MM.1S (cell line): ENCODE measurements around the gene NBEAL2.
"Not testable (repeated sequence)": the region's sequence is repeated elsewhere in the genome, so short reads cannot be mapped to it uniquely, and the experiment has no call there.

ENCODE experiments used
- EZH2 ChIP-seq: fragments of 300-600 bp; sonication (generic); optimal IDR thresholded peaks from 2 replicates; pipeline ENCODE3; 2017; ENCODE audit warnings: low read depth, mild to moderate bottlenecking, antibody characterized with exemption, low read length, mixed read lengths
- EZH2phosphoT487 ChIP-seq: fragments of 300-600 bp; sonication (generic); IDR thresholded peaks from 2 replicates; pipeline ENCODE4 v1.6.1; 2018; ENCODE audit warnings: antibody characterized with exemption, low read length
- TF ChIP-seq, protein P1 (sequence below): fragments of 300-600 bp; sonication (generic); IDR thresholded peaks from 2 replicates; pipeline ENCODE4 v1.5.1; 2016; ENCODE audit warnings: antibody characterized with exemption, low read length, mixed read lengths

DNA sequence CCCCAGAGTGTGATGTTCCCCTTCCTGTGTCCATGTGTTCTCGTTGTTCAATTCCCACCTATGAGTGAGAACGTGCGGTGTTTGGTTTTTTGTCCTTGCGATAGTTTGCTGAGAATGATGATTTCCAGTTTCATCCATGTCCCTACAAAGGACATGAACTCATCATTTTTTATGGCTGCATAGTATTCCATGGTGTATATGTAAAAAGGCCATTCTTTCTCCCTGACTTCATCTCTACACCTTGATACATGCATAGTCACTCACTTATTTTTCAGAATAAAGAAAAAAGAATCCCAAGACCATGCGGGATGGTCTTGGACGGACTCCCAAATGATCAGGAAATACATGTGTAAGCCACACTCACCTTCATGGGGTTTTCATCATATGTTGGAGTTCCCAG, 57.8 kb downstream of the NBEAL2 start:
- TF ChIP-seq EZH2, EZH2phosphoT487: not testable (repeated sequence)
- TF ChIP-seq, protein P1, sequence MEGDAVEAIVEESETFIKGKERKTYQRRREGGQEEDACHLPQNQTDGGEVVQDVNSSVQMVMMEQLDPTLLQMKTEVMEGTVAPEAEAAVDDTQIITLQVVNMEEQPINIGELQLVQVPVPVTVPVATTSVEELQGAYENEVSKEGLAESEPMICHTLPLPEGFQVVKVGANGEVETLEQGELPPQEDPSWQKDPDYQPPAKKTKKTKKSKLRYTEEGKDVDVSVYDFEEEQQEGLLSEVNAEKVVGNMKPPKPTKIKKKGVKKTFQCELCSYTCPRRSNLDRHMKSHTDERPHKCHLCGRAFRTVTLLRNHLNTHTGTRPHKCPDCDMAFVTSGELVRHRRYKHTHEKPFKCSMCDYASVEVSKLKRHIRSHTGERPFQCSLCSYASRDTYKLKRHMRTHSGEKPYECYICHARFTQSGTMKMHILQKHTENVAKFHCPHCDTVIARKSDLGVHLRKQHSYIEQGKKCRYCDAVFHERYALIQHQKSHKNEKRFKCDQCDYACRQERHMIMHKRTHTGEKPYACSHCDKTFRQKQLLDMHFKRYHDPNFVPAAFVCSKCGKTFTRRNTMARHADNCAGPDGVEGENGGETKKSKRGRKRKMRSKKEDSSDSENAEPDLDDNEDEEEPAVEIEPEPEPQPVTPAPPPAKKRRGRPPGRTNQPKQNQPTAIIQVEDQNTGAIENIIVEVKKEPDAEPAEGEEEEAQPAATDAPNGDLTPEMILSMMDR, result not testable (repeated sequence)
